AG04450 (cell line): ENCODE data around the gene LYRM1. TPM values are rescaled to one million over a fixed set of nuclear protein-coding genes. Genes with fewer than 3 reads are reported as not detected.
"Not testable (repeated sequence)": the region's sequence is repeated elsewhere in the genome, so short reads cannot be mapped to it uniquely, and the experiment has no call there.

Source experiments
- CTCF ChIA-PET: fragments of 300-600, 350-600 bp; formaldehyde crosslinking; extraction: SDS; loops from one replicate; lab custom pipeline; 2022; ENCODE audit warnings: antibody characterized with exemption, inconsistent platforms; lab: Charles Lee
- POLR2A ChIA-PET: fragments of 350-600 bp; formaldehyde crosslinking; extraction: SDS; loops from one replicate; lab custom pipeline; 2021; ENCODE audit warnings: antibody characterized with exemption, inconsistent platforms; lab: Yijun Ruan, JAX
- DNase-seq: peaks from one replicate; pipeline ENCODE4 v3.0.0-alpha.2; 2011; ENCODE audit warnings: low read depth, low spot score
- H3K27ac ChIP-seq: one replicate; pipeline ENCODE4 v1.5.1; 2012; ENCODE audit warnings: low read depth, low read length, control low read depth
- H3K27me3 ChIP-seq: one replicate; pipeline ENCODE4 v1.6.0; 2012; ENCODE audit warnings: low read length; ENCODE audit not compliant: control insufficient read depth, insufficient read depth
- H3K4me3 ChIP-seq: 2 replicates; pipeline ENCODE4 v1.5.1; 2011; ENCODE audit warnings: mild to moderate bottlenecking, low read depth, low read length, control low read depth
- H3K9me3 ChIP-seq: 2 replicates; pipeline ENCODE4 v1.5.1; 2012; ENCODE audit warnings: low read length; ENCODE audit not compliant: control insufficient read depth, insufficient read depth
- CTCF ChIP-seq: IDR thresholded peaks from 2 replicates; pipeline ENCODE4 v1.5.1; 2011; ENCODE audit warnings: low read depth, low read length, control low read depth, inconsistent platforms
- polyA plus RNA-seq: library from polyadenylated mRNA; depleted of rRNA; stranded (reverse); fragments of >200 nt; gene quantifications from 2 replicates; pipeline ENCODE4 v1.2.3, GENCODE V29; 2011

The LYRM1 gene
- polyA plus RNA-seq, 1 experiment, result 41.1 TPM

GRCh38 chr16:20939611-20940010 lies 39.0 kb downstream of the LYRM1 start:
- ChIA-PET CTCF (interaction anchor here (0.7 kb wide), 1 partner anchor 36 kb away, joined by 4 read pairs; no protein-coding TSS in a partner anchor), POLR2A (interaction anchor here (0.7 kb wide), 1 partner anchor 88 kb away, joined by 7 read pairs; no protein-coding TSS in a partner anchor)
- Histone ChIP-seq H3K27ac (no peak overlapping the region), H3K9me3 (no peaks in the 10 kb centered on the region), H3K4me3 (no peak overlapping the region), H3K27me3 (peaks cover 5% of the 10 kb centered on the region)
- no peak for TF ChIP-seq CTCF
- DNase-seq, result no peak

GRCh38 chr16:20940871-20941635 lies 40.5 kb downstream of the LYRM1 start:
- H3K4me3 ChIP-seq, result no peak overlapping the region
- H3K9me3 ChIP-seq, result no peaks in the 10 kb centered on the region
- TF ChIP-seq CTCF, result no peak
- DNase-seq, result no peak
- no peak overlapping the region for H3K27ac ChIP-seq
- ChIA-PET POLR2A (no interaction called here), CTCF (no interaction called here)
- H3K27me3 ChIP-seq, result no peaks in the 10 kb centered on the region

- Histone ChIP-seq H3K27ac (no peak overlapping the region), H3K4me3 (no peak overlapping the region), H3K9me3 (no peaks in the 10 kb centered on the region), H3K27me3 (no peaks in the 10 kb centered on the region)
- ChIA-PET CTCF (no interaction called here), POLR2A (no interaction called here)
- DNase-seq, result no peak
- no peak for TF ChIP-seq CTCF
These were observed 41.0 kb downstream of the LYRM1 start for GRCh38 chr16:20941636-20941926.

- Histone ChIP-seq H3K27me3 (no peaks in the 10 kb centered on the region), H3K9me3 (no peaks in the 10 kb centered on the region), H3K4me3 (no peak overlapping the region), H3K27ac (no peak overlapping the region)
- ChIA-PET CTCF (no interaction called here), POLR2A (no interaction called here)
- no peak for DNase-seq
- no peak for TF ChIP-seq CTCF
These were observed 41.7 kb downstream of the LYRM1 start for GRCh38 chr16:20942256-20942655.

- DNase-seq, result no peak
- ChIA-PET POLR2A (no interaction called here), CTCF (no interaction called here)
- TF ChIP-seq CTCF, result no peak
- Histone ChIP-seq H3K4me3 (no peak overlapping the region), H3K9me3 (no peaks in the 10 kb centered on the region), H3K27me3 (peaks cover 4% of the 10 kb centered on the region), H3K27ac (no peak overlapping the region)
These were observed 44.4 kb downstream of the LYRM1 start for GRCh38 chr16:20944861-20945574.

GRCh38 chr16:20945575-20945875 lies 45.0 kb downstream of the LYRM1 start:
- H3K4me3 ChIP-seq, H3K27me3 ChIP-seq, H3K27ac ChIP-seq, DNase-seq, CTCF ChIA-PET, POLR2A ChIA-PET, H3K9me3 ChIP-seq: not testable (repeated sequence)
